ENCODE data around the gene UNC80. TPM values are rescaled to one million over a fixed set of nuclear protein-coding genes. Genes with fewer than 3 reads are reported as not detected.

UNC80 gene
- polyA plus RNA-seq, 3 donors = under 0.01 TPM; not detected in 2

DNA sequence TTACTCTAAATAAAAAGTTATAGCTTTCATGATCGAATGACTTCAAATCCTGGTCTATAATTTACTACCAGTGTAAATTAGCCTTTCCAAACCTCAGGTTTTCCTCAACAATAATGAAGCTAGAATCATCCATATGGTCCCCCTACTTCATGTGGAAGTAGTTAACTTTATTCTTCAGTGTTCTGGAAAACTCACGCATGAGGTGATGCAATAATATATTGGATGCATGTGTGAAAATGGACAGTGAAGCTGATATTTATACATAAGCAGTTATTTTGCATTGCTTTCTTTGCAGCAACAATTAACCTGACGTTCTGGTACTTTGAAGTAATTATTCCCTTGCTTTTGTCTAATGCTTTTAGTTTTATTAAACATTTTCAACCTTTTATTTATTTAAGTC, 18.6 kb upstream of the UNC80 start:
- no peaks in the 10 kb centered on the region for H3K27me3 ChIP-seq (ENCODE audit: control insufficient read depth in 2 of 2, insufficient read depth in 2 of 2, low read length in 2 of 2)
- TF ChIP-seq, protein P1, sequence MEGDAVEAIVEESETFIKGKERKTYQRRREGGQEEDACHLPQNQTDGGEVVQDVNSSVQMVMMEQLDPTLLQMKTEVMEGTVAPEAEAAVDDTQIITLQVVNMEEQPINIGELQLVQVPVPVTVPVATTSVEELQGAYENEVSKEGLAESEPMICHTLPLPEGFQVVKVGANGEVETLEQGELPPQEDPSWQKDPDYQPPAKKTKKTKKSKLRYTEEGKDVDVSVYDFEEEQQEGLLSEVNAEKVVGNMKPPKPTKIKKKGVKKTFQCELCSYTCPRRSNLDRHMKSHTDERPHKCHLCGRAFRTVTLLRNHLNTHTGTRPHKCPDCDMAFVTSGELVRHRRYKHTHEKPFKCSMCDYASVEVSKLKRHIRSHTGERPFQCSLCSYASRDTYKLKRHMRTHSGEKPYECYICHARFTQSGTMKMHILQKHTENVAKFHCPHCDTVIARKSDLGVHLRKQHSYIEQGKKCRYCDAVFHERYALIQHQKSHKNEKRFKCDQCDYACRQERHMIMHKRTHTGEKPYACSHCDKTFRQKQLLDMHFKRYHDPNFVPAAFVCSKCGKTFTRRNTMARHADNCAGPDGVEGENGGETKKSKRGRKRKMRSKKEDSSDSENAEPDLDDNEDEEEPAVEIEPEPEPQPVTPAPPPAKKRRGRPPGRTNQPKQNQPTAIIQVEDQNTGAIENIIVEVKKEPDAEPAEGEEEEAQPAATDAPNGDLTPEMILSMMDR (IDR thresholded peaks at IDR 0.05) = no peak

DNA sequence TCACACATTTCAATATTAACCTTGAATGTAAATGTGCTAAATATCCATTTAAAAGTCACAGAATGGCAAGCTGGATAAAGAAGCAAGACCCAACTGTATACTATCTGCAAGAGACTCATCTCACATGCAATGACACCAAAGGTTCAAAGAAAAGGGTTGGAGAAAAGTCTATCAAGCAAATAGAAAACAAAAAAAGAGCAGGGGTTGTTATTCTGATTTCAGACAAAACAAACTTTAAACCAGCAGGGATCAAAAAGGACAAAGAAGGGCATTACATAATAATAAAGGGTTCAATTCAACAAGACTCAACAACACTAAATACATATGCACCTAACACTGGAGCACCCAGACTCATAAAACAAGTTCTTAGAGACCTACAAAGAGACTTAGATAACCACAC, 14.5 kb upstream of the UNC80 start:
- no peaks in the 10 kb centered on the region for H3K36me3 Mint-ChIP-seq

More for the DNA sequence above, 18.6 kb upstream of the UNC80 start:
- H3K4me3 ChIP-seq (replicated peaks in 1 of 3; ENCODE audit: low read depth in 2 of 3, low read length in 3 of 3) = no peak overlapping the region
- Mint-ChIP-seq H3K4me3 (no peak overlapping the region), H3K27ac (no peak overlapping the region), H3K9me3 (peaks cover 0 to 6% (median 2%) of the 10 kb centered on the region in 7 donors), H3K4me1 (no peaks in the 10 kb centered on the region), H3K27me3 (ENCODE audit: low read depth in 3 of 3) (peaks cover 1 to 2% (median 2%) of the 10 kb centered on the region in 3 donors), H3K36me3 (no peaks in the 10 kb centered on the region)
- H3K27ac ChIP-seq (ENCODE audit: low read depth in 1 of 2, low read length in 2 of 2) = no peak overlapping the region
- no peak overlapping the region for H3K9ac ChIP-seq (ENCODE audit: insufficient read depth, low read length, poor library complexity, severe bottlenecking)
- H3K4me1 ChIP-seq (ENCODE audit: control insufficient read depth in 1 of 2, insufficient read depth in 2 of 2, low read length in 2 of 2) = no peaks in the 10 kb centered on the region
- H2AFZ ChIP-seq (ENCODE audit: insufficient read depth, low read depth, low read length, poor library complexity, severe bottlenecking) = no peak overlapping the region
- WGBS (ENCODE audit: insufficient coverage) = no CpG with 5 or more reads among the region's 3 CpGs
- H3K79me2 ChIP-seq (ENCODE audit: insufficient read depth, low read length) = no peaks in the 10 kb centered on the region
- intact Hi-C loops (cut with micrococcal nuclease) = no loop called here
- DNase-seq = no peak
- H3K9me3 ChIP-seq (replicated peaks in 1 of 2; ENCODE audit: control insufficient read depth in 1 of 2, insufficient read depth in 1 of 2, low read length in 2 of 2) = peaks cover 0 to 7% of the 10 kb centered on the region in 2 donors
- H4K20me1 ChIP-seq (ENCODE audit: insufficient read depth, low read length) = no peaks in the 10 kb centered on the region
- H3K4me2 ChIP-seq (replicated peaks; ENCODE audit: extremely low read depth, low read length, poor library complexity, severe bottlenecking) = no peak overlapping the region
- no peaks in the 10 kb centered on the region for H3K36me3 ChIP-seq (replicated peaks in 1 of 2; ENCODE audit: control insufficient read depth in 1 of 2, insufficient read depth in 2 of 2, low read length in 2 of 2)

More for the DNA sequence above, 14.5 kb upstream of the UNC80 start:
- Histone ChIP-seq H3K4me3 (replicated peaks in 1 of 3; ENCODE audit: low read depth in 2 of 3, low read length in 3 of 3) (no peak overlapping the region), H3K4me2 (replicated peaks; ENCODE audit: extremely low read depth, low read length, poor library complexity, severe bottlenecking) (no peak overlapping the region), H3K36me3 (replicated peaks in 1 of 2; ENCODE audit: control insufficient read depth in 1 of 2, insufficient read depth in 2 of 2, low read length in 2 of 2) (no peaks in the 10 kb centered on the region), H3K9me3 (replicated peaks in 1 of 2; ENCODE audit: control insufficient read depth in 1 of 2, insufficient read depth in 1 of 2, low read length in 2 of 2) (peaks cover 0 to 7% of the 10 kb centered on the region in 2 donors), H4K20me1 (ENCODE audit: insufficient read depth, low read length) (no peaks in the 10 kb centered on the region), H3K9ac (ENCODE audit: insufficient read depth, low read length, poor library complexity, severe bottlenecking) (no peak overlapping the region), H2AFZ (ENCODE audit: insufficient read depth, low read depth, low read length, poor library complexity, severe bottlenecking) (no peak overlapping the region), H3K27ac (ENCODE audit: low read depth in 1 of 2, low read length in 2 of 2) (no peak overlapping the region), H3K4me1 (ENCODE audit: control insufficient read depth in 1 of 2, insufficient read depth in 2 of 2, low read length in 2 of 2) (no peaks in the 10 kb centered on the region), H3K27me3 (ENCODE audit: control insufficient read depth in 2 of 2, insufficient read depth in 2 of 2, low read length in 2 of 2) (no peaks in the 10 kb centered on the region), H3K79me2 (ENCODE audit: insufficient read depth, low read length) (no peaks in the 10 kb centered on the region)
- peaks cover 0 to 6% (median 2%) of the 10 kb centered on the region in 7 donors for H3K9me3 Mint-ChIP-seq
- no peak overlapping the region for H3K27ac Mint-ChIP-seq
- TF ChIP-seq, protein P1 (IDR thresholded peaks at IDR 0.05) = no peak
- no peak overlapping the region for H3K4me3 Mint-ChIP-seq
- no peaks in the 10 kb centered on the region for H3K4me1 Mint-ChIP-seq
- peaks cover 1 to 6% (median 3%) of the 10 kb centered on the region in 3 donors for H3K27me3 Mint-ChIP-seq (ENCODE audit: low read depth in 3 of 3)
- no peak for DNase-seq
- intact Hi-C loops (cut with micrococcal nuclease) = no loop called here
